Small intestine (tissue), 7 donors: ENCODE measurements around the gene ACTN1. TPM values are rescaled to one million over a fixed set of nuclear protein-coding genes. Genes with fewer than 3 reads are reported as not detected.

ENCODE experiments used
- DNase-seq, 2 donors: peaks; one replicate each; pipeline versions ENCODE4 v3.0.0 to v3.0.0-alpha.2; 2013
- FAIRE-seq: peaks from 2 replicates; lab custom pipeline; 2012; peaks lifted over from hg19 to GRCh38; lab: Jason Lieb, UNC
- H3K27ac ChIP-seq, 3 donors: one replicate each; pipeline ENCODE4 v1.5.1; 2013; ENCODE audit warnings: low read length in 2 of 3, mild to moderate bottlenecking in 2 of 3, control low read depth in 1 of 3, inconsistent platforms in 1 of 3, low read depth in 1 of 3, moderate library complexity in 1 of 3
- H3K27me3 ChIP-seq, 3 donors: one replicate each; pipeline ENCODE4 v1.6.1; 2013; ENCODE audit warnings: low read length in 3 of 3, inconsistent platforms in 1 of 3; ENCODE audit not compliant: control insufficient read depth in 3 of 3, insufficient read depth in 3 of 3
- H3K36me3 ChIP-seq, 3 donors: one replicate each; pipeline ENCODE4 v1.6.1; 2013; ENCODE audit warnings: low read length in 3 of 3, inconsistent platforms in 1 of 3, low read depth in 1 of 3, mild to moderate bottlenecking in 1 of 3, moderate library complexity in 1 of 3; ENCODE audit not compliant: control insufficient read depth in 3 of 3, insufficient read depth in 2 of 3
- H3K4me1 ChIP-seq, 3 donors: one replicate each; pipeline ENCODE4 v1.6.1; 2013; ENCODE audit warnings: low read length in 2 of 3, inconsistent platforms in 1 of 3, low read depth in 1 of 3, mild to moderate bottlenecking in 1 of 3, moderate library complexity in 1 of 3; ENCODE audit not compliant: control insufficient read depth in 3 of 3, insufficient read depth in 2 of 3
- H3K4me3 ChIP-seq, 3 donors: one replicate each; pipeline ENCODE4 v1.5.1; 2013; ENCODE audit warnings: low read length in 3 of 3, control low read depth in 1 of 3, inconsistent platforms in 1 of 3, low read depth in 1 of 3, mild to moderate bottlenecking in 1 of 3, moderate library complexity in 1 of 3
- H3K9me3 ChIP-seq, 2 donors: one replicate each; pipeline ENCODE4 v1.6.1; 2013; ENCODE audit warnings: low read depth in 1 of 2, low read length in 1 of 2; ENCODE audit not compliant: control insufficient read depth in 2 of 2, insufficient read depth in 1 of 2
- whole genome bisulfite sequencing, 3 donors: extraction: QIAGEN DNeasy Blood & Tissue Kit; methylation state at CpG; one replicate each; pipeline ENCODE4 v1.1.7; 2013; 5-methylcytosine and 5-hydroxymethylcytosine counted together
- polyA plus RNA-seq, 4 donors: library from polyadenylated mRNA; stranded (reverse) in 3 of 4; unstranded in 1 of 4; fragments of 200-250 nt in 3 of 4; fragments of 120-200 nt in 1 of 4; gene quantifications; one replicate each; pipeline versions ENCODE4 v1.2.1 to v1.2.3, GENCODE V29; 2013
- donor health status: healthy with polysubstance abuse.
- donor health status: control.
- donor health status: control.
- donor health status: Bipolar disorder and iron deficiency.
- donor health status: healthy.

Gene ACTN1
- polyA plus RNA-seq, 4 donors: 6.7 to 67.7 (median 33.1) TPM

DNA sequence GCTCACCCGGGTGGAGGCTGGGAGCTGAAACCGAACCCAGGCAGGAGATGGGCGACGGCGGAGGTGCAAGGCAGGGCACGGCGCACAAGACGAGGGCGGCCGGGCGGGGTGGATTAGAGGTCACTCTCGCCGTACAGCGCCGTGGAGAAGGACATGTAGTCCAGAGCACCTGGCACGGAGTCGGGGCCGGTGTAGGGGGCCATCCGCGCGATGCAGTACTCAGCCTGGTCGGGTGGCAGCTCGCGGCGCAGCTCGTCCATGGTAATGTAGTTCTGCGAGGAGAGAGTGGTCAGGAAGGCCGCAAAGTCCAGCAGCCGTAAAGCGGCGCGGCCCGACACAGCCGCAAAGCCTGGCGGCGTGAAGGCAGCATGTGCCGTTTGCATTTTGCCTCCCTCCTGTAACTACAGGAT is 104.4 kb downstream of the ACTN1 start:
- WGBS, 3 donors: 90 to 96% (median 96%) methylated on average over 37 of the region's 37 CpGs
- FAIRE-seq (no peak), DNase-seq (no peak)
- H3K27me3 ChIP-seq: no peaks in the 10 kb centered on the region
- peak overlapping the region in 1 of 3 donors; percentile 15 for H3K4me3 ChIP-seq
- peaks cover 0 to 2% (median 0%) of the 10 kb centered on the region in 3 donors for H3K4me1 ChIP-seq
- H3K36me3 ChIP-seq: peaks cover 0 to 73% (median 9%) of the 10 kb centered on the region in 3 donors
- no peak overlapping the region for H3K27ac ChIP-seq
- H3K9me3 ChIP-seq: no peaks in the 10 kb centered on the region

DNA sequence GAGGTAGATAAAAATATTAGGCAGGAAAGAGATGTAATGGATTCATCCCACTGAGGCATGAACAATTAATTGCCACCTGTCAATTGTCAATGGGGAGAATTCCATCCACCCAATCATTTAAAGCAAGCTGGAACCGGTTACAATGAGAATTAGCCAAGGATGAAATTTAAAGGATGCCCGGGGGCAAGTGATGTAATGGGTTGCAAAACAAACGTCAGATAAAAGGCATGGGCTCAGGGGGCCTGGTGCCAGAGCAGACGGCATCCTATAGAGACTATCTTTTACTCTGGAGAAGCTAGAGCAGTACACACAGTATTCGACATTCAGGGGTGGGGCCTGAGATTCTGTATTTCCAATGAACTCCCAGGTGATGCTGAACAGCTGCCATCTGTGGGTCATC is 105.7 kb downstream of the ACTN1 start:
- Histone ChIP-seq H3K27me3 (no peaks in the 10 kb centered on the region), H3K27ac (no peak overlapping the region), H3K4me1 (no peaks in the 10 kb centered on the region), H3K36me3 (peaks cover 0 to 60% (median 4%) of the 10 kb centered on the region in 3 donors), H3K4me3 (no peak overlapping the region), H3K9me3 (no peaks in the 10 kb centered on the region)
- DNase-seq: no peak
- no peak for FAIRE-seq
- 89 to 91% (median 90%) methylated on average over 5 of the region's 5 CpGs for WGBS, 3 donors

DNA sequence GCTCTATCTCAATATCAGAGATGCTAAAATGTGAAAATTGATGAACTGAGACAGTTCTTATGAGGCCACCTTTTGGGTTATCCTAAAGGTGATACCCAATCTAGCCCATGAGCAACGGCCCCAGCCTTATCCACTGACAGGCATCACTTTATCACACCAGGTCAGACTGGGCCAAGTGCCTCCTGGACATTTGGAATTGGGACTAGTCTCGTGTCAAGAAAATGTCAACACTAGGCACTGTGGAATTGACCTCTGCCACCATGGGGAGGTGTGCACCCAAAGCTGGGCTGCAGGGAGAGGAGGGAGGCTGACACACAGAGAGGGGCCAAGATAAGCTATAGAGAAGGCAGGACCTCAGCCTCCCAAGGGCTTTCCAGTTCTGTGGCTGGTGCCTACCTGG is 107.7 kb downstream of the ACTN1 start:
- Histone ChIP-seq H3K4me3 (no peak overlapping the region), H3K4me1 (no peaks in the 10 kb centered on the region), H3K36me3 (peaks cover 0 to 41% (median 0%) of the 10 kb centered on the region in 3 donors), H3K27ac (no peak overlapping the region), H3K9me3 (no peaks in the 10 kb centered on the region), H3K27me3 (no peaks in the 10 kb centered on the region)
- DNase-seq (no peak), FAIRE-seq (no peak)
- WGBS, 3 donors: 81 to 88% (median 85%) methylated on average over 2 of the region's 2 CpGs

DNA sequence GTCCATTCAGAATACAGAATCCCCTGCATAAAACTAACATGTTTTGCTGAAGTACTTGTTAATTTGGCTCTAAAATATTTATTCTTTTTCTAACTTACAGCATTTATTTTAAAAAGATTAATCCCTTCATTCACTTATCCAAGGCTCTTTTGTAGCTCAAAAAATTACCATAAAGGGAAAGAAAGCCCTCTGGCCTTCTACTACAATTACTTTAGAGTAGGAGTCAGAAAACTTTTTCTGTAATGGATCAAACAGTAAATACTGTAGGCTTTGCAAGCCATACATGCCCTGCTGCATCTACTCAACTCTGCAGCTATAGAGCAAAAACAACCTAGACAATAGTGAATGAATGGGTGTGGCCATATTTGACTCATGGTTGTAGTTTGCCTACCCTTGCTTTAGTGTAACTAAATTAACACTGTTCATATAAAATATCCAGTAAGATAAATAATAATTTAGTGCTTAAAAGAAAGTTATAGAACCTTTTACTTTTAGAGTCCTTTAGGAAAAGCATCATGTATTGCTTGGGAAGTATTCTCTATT is 112.0 kb downstream of the ACTN1 start:
- Histone ChIP-seq H3K9me3 (peaks cover 4 to 16% of the 10 kb centered on the region in 2 donors), H3K27me3 (no peaks in the 10 kb centered on the region), H3K36me3 (peaks cover 0 to 14% (median 2%) of the 10 kb centered on the region in 3 donors), H3K27ac (no peak overlapping the region), H3K4me1 (no peaks in the 10 kb centered on the region), H3K4me3 (no peak overlapping the region)
- DNase-seq (no peak), FAIRE-seq (no peak)

DNA sequence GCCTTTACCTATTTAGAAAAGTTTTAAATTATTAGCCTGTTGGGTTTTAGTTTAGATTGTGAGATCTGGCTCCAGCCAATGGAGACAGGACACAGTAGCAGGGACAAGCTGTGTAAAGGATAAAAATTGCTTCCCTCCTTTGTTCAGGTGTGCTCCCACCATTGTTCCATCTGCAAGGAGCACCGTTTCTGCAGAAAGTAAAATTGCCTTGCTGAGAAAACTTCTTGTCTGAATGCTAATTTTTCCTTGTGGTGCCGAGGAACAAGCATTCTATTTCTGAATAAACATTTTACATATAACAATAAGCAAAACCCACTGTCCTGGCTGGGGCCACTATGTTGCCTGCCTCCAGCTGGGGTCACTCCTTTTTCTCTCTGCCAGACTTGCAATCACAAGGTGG is 113.6 kb downstream of the ACTN1 start:
- FAIRE-seq (no peak), DNase-seq (no peak)
- Histone ChIP-seq H3K4me1 (no peaks in the 10 kb centered on the region), H3K36me3 (peaks cover 0 to 3% (median 2%) of the 10 kb centered on the region in 3 donors), H3K27ac (no peak overlapping the region), H3K9me3 (peaks cover 4 to 16% of the 10 kb centered on the region in 2 donors), H3K27me3 (no peaks in the 10 kb centered on the region), H3K4me3 (no peak overlapping the region)
- WGBS, 3 donors: 87 to 100% (median 88%) methylated on average over 2 of the region's 2 CpGs

DNA sequence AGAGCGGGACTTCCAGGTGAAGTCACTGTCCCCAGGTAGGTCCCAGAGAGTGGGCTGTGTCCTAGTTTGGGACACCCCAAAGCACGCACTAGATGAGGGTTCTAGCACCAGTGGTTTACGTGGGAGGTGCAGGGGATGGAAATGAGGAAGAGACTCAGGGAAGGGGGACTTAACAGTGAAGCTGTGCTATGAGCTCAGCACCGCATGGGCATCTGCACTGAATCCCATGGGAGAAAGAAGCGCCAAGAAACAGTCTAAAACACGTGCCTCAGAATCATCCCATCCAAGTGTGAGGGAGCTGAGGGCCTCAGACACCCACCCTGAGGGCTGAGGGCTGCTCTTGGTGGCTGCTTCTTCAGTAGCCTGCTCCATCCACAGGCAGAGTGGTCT is 114.7 kb downstream of the ACTN1 start:
- FAIRE-seq: no peak
- no peaks in the 10 kb centered on the region for H3K4me1 ChIP-seq
- WGBS, 3 donors: 87 to 94% (median 92%) methylated on average over 6 of the region's 6 CpGs

DNA sequence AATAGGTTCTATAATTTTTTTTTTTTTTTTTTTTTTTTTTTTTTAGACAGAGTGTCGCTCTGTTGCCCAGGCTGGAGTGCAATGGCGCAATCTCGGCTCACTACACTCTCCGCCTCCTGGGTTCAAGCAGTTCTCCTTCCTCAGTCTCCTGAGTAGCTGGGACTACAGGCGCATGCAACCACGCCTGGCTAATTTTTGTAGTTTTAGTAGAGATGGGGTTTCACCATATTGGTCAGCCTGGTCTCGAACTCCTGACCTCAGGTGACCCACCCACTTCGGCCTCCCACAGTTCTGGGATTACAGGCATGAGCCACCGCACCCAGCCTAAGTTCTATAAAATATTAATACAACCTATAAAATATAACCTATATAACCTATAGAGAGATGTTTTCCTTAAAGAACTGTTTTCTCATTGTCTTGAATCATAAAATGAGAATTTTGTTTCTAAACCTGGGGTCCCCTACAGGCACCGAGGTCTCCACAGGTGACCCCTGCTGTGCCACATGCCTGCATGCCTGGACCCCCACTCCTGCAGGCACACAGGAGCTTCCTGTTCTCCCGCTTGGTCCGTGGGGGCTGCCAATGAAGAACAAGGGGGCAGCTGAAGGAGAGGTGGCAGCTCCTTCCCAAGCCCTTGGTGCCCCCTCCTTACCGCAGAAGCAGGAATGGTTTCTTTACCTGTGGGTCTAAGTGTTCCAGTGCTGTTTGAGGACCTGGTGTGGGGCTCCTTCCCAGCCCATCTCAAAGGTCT is 115.3 kb downstream of the ACTN1 start:
- Histone ChIP-seq H3K9me3 (peaks cover 4 to 16% of the 10 kb centered on the region in 2 donors), H3K27me3 (no peaks in the 10 kb centered on the region), H3K4me1 (no peaks in the 10 kb centered on the region), H3K36me3 (peaks cover 0 to 3% (median 2%) of the 10 kb centered on the region in 3 donors), H3K27ac (no peak overlapping the region), H3K4me3 (no peak overlapping the region)
- FAIRE-seq (no peak), DNase-seq (no peak)
- 82 to 86% (median 83%) methylated on average over 12 to 13 of the region's 13 CpGs for WGBS, 3 donors

More for the DNA sequence above, 114.7 kb downstream of the ACTN1 start:
- Histone ChIP-seq H3K36me3 (peaks cover 0 to 3% (median 2%) of the 10 kb centered on the region in 3 donors), H3K27ac (no peak overlapping the region), H3K27me3 (no peaks in the 10 kb centered on the region), H3K4me3 (no peak overlapping the region), H3K9me3 (peaks cover 4 to 16% of the 10 kb centered on the region in 2 donors)
- no peak for DNase-seq

DNA sequence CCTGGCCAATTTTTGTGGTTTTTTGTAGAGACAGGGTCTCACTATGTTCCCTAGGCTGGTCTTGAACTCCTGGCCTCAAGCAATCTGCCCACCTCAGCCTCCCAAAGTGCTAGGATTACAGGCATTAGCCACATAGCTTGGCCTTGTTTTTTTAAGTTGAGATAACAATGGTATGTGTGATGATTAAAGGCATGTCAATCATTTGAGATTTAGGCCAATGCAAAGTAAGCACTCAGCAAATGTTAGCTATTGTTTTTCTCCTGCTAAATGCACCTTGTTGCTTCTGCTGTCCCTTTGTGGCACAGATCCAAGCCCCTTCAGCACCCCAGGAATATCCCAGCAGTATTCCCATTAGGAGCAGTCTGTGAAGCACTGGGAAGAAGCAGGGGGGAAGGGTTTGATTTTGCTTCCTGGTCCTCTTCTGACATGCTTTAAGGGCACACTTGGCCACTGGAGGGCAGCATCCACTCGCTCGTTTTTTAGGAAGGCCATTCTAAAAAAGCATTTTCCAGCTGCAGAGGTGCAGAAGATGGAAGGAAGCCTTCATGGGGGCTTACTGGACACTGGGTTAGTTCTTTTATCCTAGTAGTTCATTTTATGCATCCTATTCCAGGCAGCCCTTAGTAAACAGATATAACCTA is 116.0 kb downstream of the ACTN1 start:
- Histone ChIP-seq H3K27ac (no peak overlapping the region), H3K4me1 (peaks cover 0 to 1% (median 0%) of the 10 kb centered on the region in 3 donors), H3K4me3 (no peak overlapping the region), H3K9me3 (peaks cover 4 to 16% of the 10 kb centered on the region in 2 donors), H3K36me3 (peaks cover 0 to 3% (median 2%) of the 10 kb centered on the region in 3 donors), H3K27me3 (no peaks in the 10 kb centered on the region)
- FAIRE-seq (no peak), DNase-seq (peak; percentile 76 to 86)
- 0 to 2% (median 2%) methylated on average over 2 of the region's 2 CpGs for WGBS, 3 donors
